Femur (tissue), 1 donor: ENCODE measurements around the gene NXPH1.

ENCODE experiments used
- DNase-seq: peaks from one replicate; pipeline ENCODE4 v3.0.0-alpha.2; 2017

The NXPH1 gene

DNA sequence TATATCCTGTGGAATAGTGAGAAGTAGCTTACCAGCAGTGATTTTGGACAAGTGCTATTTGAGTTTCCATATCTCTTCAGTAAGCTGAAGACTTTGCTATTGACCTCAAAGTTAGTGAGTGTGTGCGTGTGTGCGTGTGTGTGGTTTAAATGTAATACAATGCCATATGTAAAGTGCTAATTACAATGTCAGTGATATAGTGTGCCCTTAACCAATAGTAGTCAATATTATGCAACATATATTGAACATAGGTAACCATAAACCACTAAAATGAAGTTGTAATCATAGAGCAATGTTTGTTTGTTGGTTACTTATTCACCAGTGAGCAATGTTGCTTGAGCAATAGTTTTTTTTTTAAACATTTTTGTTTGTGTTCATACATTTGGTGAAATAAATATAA, 309.4 kb downstream of the NXPH1 start:
- no peak for DNase-seq

GRCh38 chr7:8747338-8747737, 313.9 kb downstream of the NXPH1 start:
- no peak for DNase-seq

GRCh38 chr7:8751557-8752231, 318.3 kb downstream of the NXPH1 start:
- DNase-seq: no peak

- DNase-seq: no peak
Measured at GRCh38 chr7:8753355-8753754, 319.9 kb downstream of the NXPH1 start.

- no peak for DNase-seq
Measured at GRCh38 chr7:8761731-8762130, 328.3 kb downstream of the NXPH1 start.

DNA sequence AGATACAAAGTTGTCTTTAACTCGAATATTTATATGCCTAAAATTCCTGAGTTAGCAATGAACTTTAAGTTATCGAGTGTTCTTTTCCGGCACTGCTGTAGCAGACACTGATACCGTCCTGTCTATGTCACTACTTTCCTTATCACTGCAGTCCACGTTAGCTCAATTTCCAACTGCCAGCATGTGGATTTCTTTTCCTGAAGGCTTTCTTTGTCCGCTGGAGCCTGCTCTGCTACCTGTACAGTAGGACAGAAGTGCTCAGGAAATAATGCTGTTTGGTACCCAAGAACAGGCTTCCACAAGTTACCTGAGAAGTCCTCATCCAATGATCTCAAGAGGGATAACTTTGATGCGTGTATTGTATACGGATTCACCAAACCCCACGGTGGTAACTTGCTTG, 329.4 kb downstream of the NXPH1 start:
- no peak for DNase-seq

GRCh38 chr7:8765374-8765773, 332.0 kb downstream of the NXPH1 start:
- no peak for DNase-seq

- DNase-seq: no peak
Measured at GRCh38 chr7:8773518-8773917, 340.1 kb downstream of the NXPH1 start.

DNA sequence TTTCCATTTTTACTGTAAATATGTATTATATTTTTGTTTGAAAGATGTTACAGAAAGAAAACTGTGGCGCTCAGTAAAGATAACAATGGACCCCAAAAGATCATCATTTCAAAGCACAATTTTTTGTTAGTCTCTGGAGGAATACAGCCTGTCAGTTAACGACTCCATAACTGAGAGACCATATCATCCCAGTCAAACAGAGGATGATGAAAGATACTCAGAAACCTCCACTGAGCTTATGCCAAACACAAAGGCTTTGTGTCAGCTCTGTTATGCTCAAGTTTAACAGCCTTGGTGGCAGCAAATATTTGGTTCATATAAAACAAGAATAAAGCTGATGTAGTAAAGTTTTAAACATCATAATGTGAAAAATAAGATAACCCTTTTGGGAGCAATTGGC, 345.1 kb downstream of the NXPH1 start:
- DNase-seq: no peak

- DNase-seq: no peak
Measured at GRCh38 chr7:8781166-8781565, 347.8 kb downstream of the NXPH1 start.

- DNase-seq: no peak
Measured at GRCh38 chr7:8783229-8783628, 349.8 kb downstream of the NXPH1 start.

DNA sequence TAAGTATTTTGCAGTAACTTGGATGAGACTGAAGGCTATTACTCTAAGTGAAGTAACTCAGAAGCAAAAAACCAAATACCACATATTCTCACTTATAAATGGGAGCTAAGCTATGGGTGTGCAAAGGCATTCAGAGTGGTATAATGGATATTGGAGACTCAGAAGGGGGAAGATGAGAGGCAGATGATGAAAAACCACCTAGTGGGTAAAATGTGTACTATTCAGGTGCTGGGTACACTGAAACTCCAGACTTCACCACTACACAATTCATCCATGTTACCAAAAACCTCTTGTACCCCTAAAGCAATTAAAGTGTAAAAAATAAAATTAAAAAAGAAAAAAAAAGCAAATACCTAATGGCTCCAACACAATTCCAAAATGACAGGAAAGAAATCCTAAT, 351.7 kb downstream of the NXPH1 start:
- no peak for DNase-seq

GRCh38 chr7:8800986-8801385, 367.6 kb downstream of the NXPH1 start:
- no peak for DNase-seq
